Measurements from ENCODE around the gene AKAP7.

The AKAP7 gene

GRCh38 chr6:131206463-131207251 is 71.4 kb downstream of the AKAP7 start:
- H3K27ac ChIP-seq (ENCODE audit: low read depth, low read length): no peak overlapping the region

GRCh38 chr6:131208787-131209186 is 73.5 kb downstream of the AKAP7 start:
- Histone ChIP-seq H3K27ac (ENCODE audit: low read depth, low read length) (no peak overlapping the region), H3K79me2 (ENCODE audit: insufficient read depth, low read length) (no peaks in the 10 kb centered on the region), H3K27me3 (ENCODE audit: low read length) (no peaks in the 10 kb centered on the region), H3F3A (ENCODE audit: insufficient read depth) (no peaks in the 10 kb centered on the region), H3K36me3 (ENCODE audit: low read length) (no peaks in the 10 kb centered on the region), H3K9me3 (ENCODE audit: insufficient read depth, low read length) (no peaks in the 10 kb centered on the region), H3K4me2 (ENCODE audit: low read depth, low read length, poor library complexity, severe bottlenecking) (no peak overlapping the region), H4K20me1 (ENCODE audit: low read depth, low read length) (no peaks in the 10 kb centered on the region), H2AFZ (ENCODE audit: low read depth, low read length, severe bottlenecking) (no peak overlapping the region), H3K4me3 (ENCODE audit: insufficient read depth, low read length, poor library complexity, severe bottlenecking) (no peak overlapping the region), H3K9me2 (replicated peaks; ENCODE audit: insufficient read depth, low read length) (no peaks in the 10 kb centered on the region), H3K9ac (ENCODE audit: low read length) (no peak overlapping the region)
- TF ChIP-seq EZH2phosphoT487 (conservative IDR thresholded peaks at IDR 0.05; ENCODE audit: low read length) (no peak), CTCF (IDR thresholded peaks at IDR 0.05; ENCODE audit: insufficient read depth, low read length, poor library complexity, severe bottlenecking) (no peak)

More at GRCh38 chr6:131206463-131207251, 71.4 kb downstream of the AKAP7 start:
- H3F3A ChIP-seq (ENCODE audit: insufficient read depth): no peaks in the 10 kb centered on the region
- H3K9ac ChIP-seq (ENCODE audit: low read length): no peak overlapping the region
- H3K9me3 ChIP-seq (ENCODE audit: insufficient read depth, low read length): no peaks in the 10 kb centered on the region
- H3K27me3 ChIP-seq (ENCODE audit: low read length): no peaks in the 10 kb centered on the region
- H2AFZ ChIP-seq (ENCODE audit: low read depth, low read length, severe bottlenecking): no peak overlapping the region
- H3K9me2 ChIP-seq (replicated peaks; ENCODE audit: insufficient read depth, low read length): no peaks in the 10 kb centered on the region
- H3K4me2 ChIP-seq (ENCODE audit: low read depth, low read length, poor library complexity, severe bottlenecking): no peak overlapping the region
- no peaks in the 10 kb centered on the region for H3K79me2 ChIP-seq (ENCODE audit: insufficient read depth, low read length)
- H4K20me1 ChIP-seq (ENCODE audit: low read depth, low read length): no peaks in the 10 kb centered on the region
- no peak overlapping the region for H3K4me3 ChIP-seq (ENCODE audit: insufficient read depth, low read length, poor library complexity, severe bottlenecking)
- TF ChIP-seq CTCF (IDR thresholded peaks at IDR 0.05; ENCODE audit: insufficient read depth, low read length, poor library complexity, severe bottlenecking) (no peak), EZH2phosphoT487 (conservative IDR thresholded peaks at IDR 0.05; ENCODE audit: low read length) (no peak)
- no peaks in the 10 kb centered on the region for H3K36me3 ChIP-seq (ENCODE audit: low read length)

GRCh38 chr6:131210469-131210868 is 75.2 kb downstream of the AKAP7 start:
- Histone ChIP-seq H3K9me3 (ENCODE audit: insufficient read depth, low read length) (no peaks in the 10 kb centered on the region), H3K27me3 (ENCODE audit: low read length) (no peaks in the 10 kb centered on the region), H3K4me2 (ENCODE audit: low read depth, low read length, poor library complexity, severe bottlenecking) (no peak overlapping the region), H4K20me1 (ENCODE audit: low read depth, low read length) (no peaks in the 10 kb centered on the region), H3K9me2 (replicated peaks; ENCODE audit: insufficient read depth, low read length) (no peaks in the 10 kb centered on the region), H3K36me3 (ENCODE audit: low read length) (no peaks in the 10 kb centered on the region), H3F3A (ENCODE audit: insufficient read depth) (no peaks in the 10 kb centered on the region), H3K4me3 (ENCODE audit: insufficient read depth, low read length, poor library complexity, severe bottlenecking) (no peak overlapping the region), H3K79me2 (ENCODE audit: insufficient read depth, low read length) (no peaks in the 10 kb centered on the region), H2AFZ (ENCODE audit: low read depth, low read length, severe bottlenecking) (no peak overlapping the region), H3K27ac (ENCODE audit: low read depth, low read length) (no peak overlapping the region), H3K9ac (ENCODE audit: low read length) (no peak overlapping the region)
- no peak for TF ChIP-seq EZH2phosphoT487 (conservative IDR thresholded peaks at IDR 0.05; ENCODE audit: low read length)
- TF ChIP-seq CTCF (IDR thresholded peaks at IDR 0.05; ENCODE audit: insufficient read depth, low read length, poor library complexity, severe bottlenecking): no peak

Data from SU-DHL-6 (cell line).